Cortex of kidney (tissue), 1 donor: Measurements from ENCODE around the gene LPCAT2.
"Not testable (repeated sequence)": the region's sequence is repeated elsewhere in the genome, so short reads cannot be mapped to it uniquely, and the experiment has no call there.

Experiments used
- DNase-seq: peaks from one replicate; lab custom pipeline; 2025; lab: John Stamatoyannopoulos, UW

The LPCAT2 gene

GRCh38 chr16:55613613-55614335 is 104.9 kb downstream of the LPCAT2 start:
- no peak for DNase-seq

- DNase-seq = no peak
These were observed 106.2 kb downstream of the LPCAT2 start for GRCh38 chr16:55615071-55615470.

GRCh38 chr16:55615670-55616069 is 106.8 kb downstream of the LPCAT2 start:
- DNase-seq = not testable (repeated sequence)

GRCh38 chr16:55621771-55622170 is 112.9 kb downstream of the LPCAT2 start:
- DNase-seq = no peak

GRCh38 chr16:55622272-55622671 is 113.4 kb downstream of the LPCAT2 start:
- no peak for DNase-seq

- no peak for DNase-seq
These were observed 114.2 kb downstream of the LPCAT2 start for GRCh38 chr16:55622930-55623561.

GRCh38 chr16:55623640-55624039 is 114.8 kb downstream of the LPCAT2 start:
- no peak for DNase-seq

- DNase-seq = no peak
These were observed 115.8 kb downstream of the LPCAT2 start for GRCh38 chr16:55624696-55625095.

- no peak for DNase-seq
These were observed 117.0 kb downstream of the LPCAT2 start for GRCh38 chr16:55625843-55626242.

- DNase-seq = no peak
These were observed 119.6 kb downstream of the LPCAT2 start for GRCh38 chr16:55628306-55628968.

GRCh38 chr16:55630774-55631173 is 121.9 kb downstream of the LPCAT2 start:
- DNase-seq = no peak

- no peak for DNase-seq
These were observed 123.4 kb downstream of the LPCAT2 start for GRCh38 chr16:55632259-55632658.

GRCh38 chr16:55634193-55634592 is 125.3 kb downstream of the LPCAT2 start:
- DNase-seq = no peak
